ENCODE data around the gene APOO. TPM values are rescaled to one million over a fixed set of nuclear protein-coding genes. Genes with fewer than 3 reads are reported as not detected.
"Not testable (repeated sequence)": the region's sequence is repeated elsewhere in the genome, so short reads cannot be mapped to it uniquely, and the experiment has no call there.

The APOO gene
- total and polyA plus RNA-seq, 2 of the 13 experiments (the other 11 are each of a cell fraction or from before 2014, with no cell fraction given), result 9.7 to 22.1 TPM

DNA sequence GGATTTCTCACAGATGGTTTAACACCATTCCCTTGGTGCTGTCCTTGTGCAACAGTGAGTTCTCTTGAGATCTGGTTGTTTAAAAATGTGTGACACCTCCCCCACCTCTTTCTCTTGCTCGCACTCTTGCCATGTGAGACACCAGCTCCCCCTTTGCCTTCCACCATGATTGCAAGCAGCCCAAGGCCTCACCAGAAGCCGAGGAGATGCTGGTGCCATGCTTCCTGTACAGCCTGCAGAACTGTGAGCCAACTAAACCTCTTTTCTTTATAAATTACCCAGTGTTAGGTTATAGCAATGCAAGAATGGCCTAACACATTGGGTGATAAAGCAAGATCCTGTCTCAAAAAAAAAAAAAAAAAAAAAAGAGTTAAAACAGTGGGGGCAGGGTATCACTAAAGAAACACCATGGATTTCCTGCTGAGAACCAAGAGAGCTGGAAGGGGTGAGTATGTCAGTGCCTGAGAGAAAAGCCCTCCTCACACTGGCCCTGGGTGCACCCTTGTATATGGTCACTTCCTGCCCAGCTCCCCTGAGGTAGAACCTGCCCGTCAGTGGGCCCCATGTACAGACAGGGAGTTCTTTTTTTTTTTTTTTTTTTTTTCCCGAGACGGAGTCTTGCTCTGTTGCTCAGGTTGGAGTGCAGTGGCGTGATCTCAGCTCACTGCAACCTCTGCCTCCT lies 46.4 kb downstream of the APOO start (continued):
- TF ChIP-seq HES4 (CRISPR knock-in tag; IDR thresholded peaks at IDR 0.05; ENCODE audit: borderline replicate concordance) (no peak), ATF7 (IDR thresholded peaks at IDR 0.05) (no peak), ATF7 (CRISPR knock-in tag; IDR thresholded peaks at IDR 0.05) (no peak), ZNF883 (CRISPR knock-in tag; IDR thresholded peaks at IDR 0.05; ENCODE audit: not compliant biosample characterization) (no peak)
- TF ChIP-seq, protein P1, sequence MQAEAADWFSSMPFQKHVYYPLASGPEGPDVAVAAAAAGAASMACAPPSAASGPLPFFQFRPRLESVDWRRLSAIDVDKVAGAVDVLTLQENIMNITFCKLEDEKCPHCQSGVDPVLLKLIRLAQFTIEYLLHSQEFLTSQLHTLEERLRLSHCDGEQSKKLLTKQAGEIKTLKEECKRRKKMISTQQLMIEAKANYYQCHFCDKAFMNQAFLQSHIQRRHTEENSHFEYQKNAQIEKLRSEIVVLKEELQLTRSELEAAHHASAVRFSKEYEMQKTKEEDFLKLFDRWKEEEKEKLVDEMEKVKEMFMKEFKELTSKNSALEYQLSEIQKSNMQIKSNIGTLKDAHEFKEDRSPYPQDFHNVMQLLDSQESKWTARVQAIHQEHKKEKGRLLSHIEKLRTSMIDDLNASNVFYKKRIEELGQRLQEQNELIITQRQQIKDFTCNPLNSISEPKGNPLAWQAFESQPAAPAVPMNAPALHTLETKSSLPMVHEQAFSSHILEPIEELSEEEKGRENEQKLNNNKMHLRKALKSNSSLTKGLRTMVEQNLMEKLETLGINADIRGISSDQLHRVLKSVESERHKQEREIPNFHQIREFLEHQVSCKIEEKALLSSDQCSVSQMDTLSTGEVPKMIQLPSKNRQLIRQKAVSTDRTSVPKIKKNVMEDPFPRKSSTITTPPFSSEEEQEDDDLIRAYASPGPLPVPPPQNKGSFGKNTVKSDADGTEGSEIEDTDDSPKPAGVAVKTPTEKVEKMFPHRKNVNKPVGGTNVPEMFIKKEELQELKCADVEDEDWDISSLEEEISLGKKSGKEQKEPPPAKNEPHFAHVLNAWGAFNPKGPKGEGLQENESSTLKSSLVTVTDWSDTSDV (CRISPR knock-in tag; IDR thresholded peaks at IDR 0.05), result no peak

DNA sequence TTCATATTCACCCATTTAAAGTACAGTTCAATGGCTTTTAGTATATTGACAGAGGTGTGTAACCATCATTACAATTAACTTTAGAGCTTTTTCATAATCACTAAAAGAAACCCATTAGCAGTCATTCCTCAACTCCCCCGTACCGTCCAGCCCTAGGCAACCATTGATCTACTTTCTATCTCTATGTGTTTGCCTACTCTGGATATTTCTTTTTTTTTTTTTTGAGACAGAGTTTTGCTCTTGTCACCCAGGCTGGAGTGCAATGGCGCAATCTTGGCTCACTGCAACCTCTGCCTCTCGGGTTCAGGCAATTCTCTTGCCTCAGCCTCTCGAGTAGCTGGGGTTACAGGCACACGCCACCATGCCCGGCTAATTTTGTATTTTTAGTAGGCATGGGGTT lies 48.5 kb downstream of the APOO start:
- H3K4me2 ChIP-seq (ENCODE audit: low read depth, low read length); H3K9ac ChIP-seq (ENCODE audit: insufficient read depth, low read depth, low read length); CTCF ChIA-PET (ENCODE audit: low intra/inter-chr PET ratio, low total read pairs); BruUV-seq (replicated peaks); in situ Hi-C loops (cut with HindIII; ENCODE audit: extremely low pct_ligation_motif_present, low pct_unique_long_range_greater_than_20kb); POLR2A ChIA-PET; intact Hi-C loops (cut with micrococcal nuclease; ENCODE audit: unreplicated experiment); H3K9me3 ChIP-seq (ENCODE audit: low read length); FAIRE-seq; H3K36me3 ChIP-seq (replicated peaks in 1 of 2; ENCODE audit: control insufficient read depth in 1 of 2, insufficient read depth in 2 of 2, low read length in 2 of 2); H4K20me1 ChIP-seq (ENCODE audit: insufficient read depth, low read length); H3K79me2 ChIP-seq (ENCODE audit: insufficient read depth, low read length); H3K4me3 ChIP-seq (replicated peaks in 1 of 3; ENCODE audit: insufficient read depth in 1 of 3, low read depth in 2 of 3, low read length in 3 of 3); H3K27me3 ChIP-seq (ENCODE audit: control insufficient read depth in 1 of 2, insufficient read depth in 2 of 2, low read length in 2 of 2); H2AFZ ChIP-seq (ENCODE audit: low read length); ATAC-seq; H3K27ac ChIP-seq (ENCODE audit: extremely low read length, insufficient read depth, low read length); DNase-seq (ENCODE audit: low spot score): not testable (repeated sequence)
- WGBS (ENCODE audit: low lambda C conversion rate), result 94% methylated on average over 5 of the region's 7 CpGs
- H3K4me1 ChIP-seq (ENCODE audit: insufficient read depth, low read length), result peaks cover 15% of the 10 kb centered on the region
